Measurements from ENCODE around the gene SELENOO. TPM values are rescaled to one million over a fixed set of nuclear protein-coding genes. Genes with fewer than 3 reads are reported as not detected.
A peak's percentile ranks its signal among the peaks of the same experiment; 100 is the strongest.

Gene SELENOO
- total and polyA plus RNA-seq, 2 donors (not counting 1 experiment from before 2014, with no cell fraction given), result 62.1 to 74.6 TPM

DNA sequence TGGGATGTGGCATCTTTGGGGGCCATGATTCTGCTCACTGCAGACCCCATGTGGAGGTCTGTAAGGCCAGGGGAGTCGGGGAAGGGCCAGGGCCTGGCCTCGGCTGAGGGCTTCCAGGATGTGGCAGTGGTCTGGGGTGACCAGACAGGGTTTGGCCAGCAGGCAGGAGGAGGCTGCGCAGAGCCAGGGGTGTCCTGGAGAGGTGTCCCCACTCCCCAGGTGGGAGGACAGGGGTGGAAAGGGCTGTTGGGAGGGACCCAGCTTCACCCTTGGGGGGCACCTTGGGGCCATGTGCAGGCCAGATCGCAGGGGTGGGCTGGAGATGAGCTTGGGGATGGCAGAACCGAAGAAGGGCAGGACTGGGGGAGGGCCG lies 26.8 kb upstream of the SELENOO start:
- H3K27me3 ChIP-seq (replicated peaks in 1 of 4; ENCODE audit: control extremely low read depth in 1 of 4, control insufficient read depth in 3 of 4, insufficient read depth in 4 of 4, low read length in 3 of 4), result peaks cover 0 to 20% (median 11%) of the 10 kb centered on the region in 4 experiments
- peaks cover 33 to 36% of the 10 kb centered on the region in 2 donors for H3K4me1 ChIP-seq (ENCODE audit: control insufficient read depth in 2 of 2, insufficient read depth in 2 of 2, low read length in 2 of 2)
- H4K20me1 ChIP-seq (ENCODE audit: control insufficient read depth, insufficient read depth, low read length, poor library complexity, severe bottlenecking), result no peaks in the 10 kb centered on the region
- H3K9me3 ChIP-seq (ENCODE audit: control extremely low read depth in 1 of 3, control insufficient read depth in 2 of 3, insufficient read depth in 1 of 3, low read length in 2 of 3), result peaks cover 0 to 5% (median 0%) of the 10 kb centered on the region in 3 donors
- peak overlapping the region; percentile 71 for H3K4me2 ChIP-seq (replicated peaks; ENCODE audit: low read depth, low read length, poor library complexity, severe bottlenecking)
- no peak overlapping the region for H3K4me3 ChIP-seq (ENCODE audit: control extremely low read depth in 1 of 5, extremely low read depth in 1 of 5, insufficient read depth in 1 of 5, low read depth in 2 of 5, low read length in 4 of 5)
- H3K9me3 Mint-ChIP-seq (ENCODE audit: insufficient read depth), result no peaks in the 10 kb centered on the region
- no peak overlapping the region for H3K27ac ChIP-seq (ENCODE audit: low read length in 2 of 2)
- H2AFZ ChIP-seq (ENCODE audit: insufficient read depth, low read depth, low read length, poor library complexity, severe bottlenecking), result no peak overlapping the region
- no peaks in the 10 kb centered on the region for H3K79me2 ChIP-seq (ENCODE audit: control insufficient read depth, insufficient read depth, low read length)
- DNase-seq (no peak), ATAC-seq (ENCODE audit: low read depth) (no peak)
- H3K36me3 ChIP-seq (replicated peaks in 1 of 2; ENCODE audit: control extremely low read depth in 1 of 2, control insufficient read depth in 1 of 2, extremely low read depth in 1 of 2, insufficient read depth in 2 of 2, low read length in 1 of 2), result no peaks in the 10 kb centered on the region
- no peak for TF ChIP-seq EZH2 (IDR thresholded peaks at IDR 0.05; ENCODE audit: borderline replicate concordance, insufficient read depth, low read depth, low read length, poor library complexity, severe bottlenecking)
- TF ChIP-seq, protein P1, sequence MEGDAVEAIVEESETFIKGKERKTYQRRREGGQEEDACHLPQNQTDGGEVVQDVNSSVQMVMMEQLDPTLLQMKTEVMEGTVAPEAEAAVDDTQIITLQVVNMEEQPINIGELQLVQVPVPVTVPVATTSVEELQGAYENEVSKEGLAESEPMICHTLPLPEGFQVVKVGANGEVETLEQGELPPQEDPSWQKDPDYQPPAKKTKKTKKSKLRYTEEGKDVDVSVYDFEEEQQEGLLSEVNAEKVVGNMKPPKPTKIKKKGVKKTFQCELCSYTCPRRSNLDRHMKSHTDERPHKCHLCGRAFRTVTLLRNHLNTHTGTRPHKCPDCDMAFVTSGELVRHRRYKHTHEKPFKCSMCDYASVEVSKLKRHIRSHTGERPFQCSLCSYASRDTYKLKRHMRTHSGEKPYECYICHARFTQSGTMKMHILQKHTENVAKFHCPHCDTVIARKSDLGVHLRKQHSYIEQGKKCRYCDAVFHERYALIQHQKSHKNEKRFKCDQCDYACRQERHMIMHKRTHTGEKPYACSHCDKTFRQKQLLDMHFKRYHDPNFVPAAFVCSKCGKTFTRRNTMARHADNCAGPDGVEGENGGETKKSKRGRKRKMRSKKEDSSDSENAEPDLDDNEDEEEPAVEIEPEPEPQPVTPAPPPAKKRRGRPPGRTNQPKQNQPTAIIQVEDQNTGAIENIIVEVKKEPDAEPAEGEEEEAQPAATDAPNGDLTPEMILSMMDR (IDR thresholded peaks at IDR 0.05), result no peak
- ChIA-PET POLR2A (interaction anchor here (1.4 to 8.0 kb wide), 3 partner anchors 10 to 21 kb away, joined by 3 to 54 read pairs (median 3); no protein-coding TSS in a partner anchor), CTCF (interaction anchor here (4.1 kb wide), 1 partner anchor 17 kb away, joined by 13 read pairs; no protein-coding TSS in a partner anchor)
- peaks cover 32% of the 10 kb centered on the region for H3K4me1 Mint-ChIP-seq
- intact Hi-C loops (cut with micrococcal nuclease), result loop anchor here (1.0 to 2.0 kb wide), 3 partner anchors 10 to 37 kb away; no protein-coding TSS in a partner anchor
- WGBS (ENCODE audit: insufficient coverage), result 95% methylated on average over 6 of the region's 6 CpGs
- no peak overlapping the region for H3K27ac Mint-ChIP-seq
- H3K9ac ChIP-seq (ENCODE audit: low read length), result no peak overlapping the region
- no peak overlapping the region for H3K4me3 Mint-ChIP-seq
- peaks cover 18% of the 10 kb centered on the region for H3K27me3 Mint-ChIP-seq

DNA sequence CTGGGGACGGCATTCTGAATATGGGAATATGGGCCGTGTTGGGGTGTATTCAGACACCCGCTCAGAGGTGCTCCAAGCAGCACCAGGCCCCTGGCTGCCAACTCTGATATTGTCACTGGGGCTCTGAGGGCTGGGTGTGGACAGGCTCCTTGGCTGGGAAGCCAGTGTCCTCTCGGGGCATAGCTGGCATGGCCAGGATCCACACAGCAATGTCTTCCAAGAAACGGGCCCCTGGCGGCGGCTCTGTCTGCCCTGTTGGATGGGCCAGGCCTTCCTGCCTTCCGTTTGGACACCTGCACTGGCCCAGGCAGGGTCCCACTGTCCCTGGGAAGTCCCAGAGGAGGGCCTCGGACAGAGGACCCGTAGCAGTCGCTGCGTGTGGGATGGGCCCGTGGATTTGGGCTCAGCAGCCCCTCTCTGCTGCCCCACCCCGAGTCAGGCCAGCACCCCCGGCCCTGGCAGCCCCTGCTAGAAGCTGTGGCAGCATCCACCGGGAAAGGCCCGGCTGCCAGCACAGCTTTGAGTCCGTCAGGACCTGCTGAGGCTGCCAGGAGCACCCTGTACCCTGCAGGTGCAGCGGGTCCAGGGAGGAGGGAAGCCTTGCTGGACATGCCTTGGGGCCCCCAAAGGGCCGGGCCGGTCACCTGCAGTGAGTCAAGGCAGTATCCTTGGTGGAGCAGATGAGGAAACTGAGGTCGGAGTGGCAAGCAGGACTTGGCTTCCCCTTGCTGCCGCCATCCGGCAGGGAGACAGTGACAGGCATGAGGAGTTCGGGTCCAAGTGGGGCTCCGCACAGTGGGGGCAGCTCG lies 26.2 kb upstream of the SELENOO start:
- ChIA-PET POLR2A (interaction anchor here (1.5 to 8.0 kb wide), 3 partner anchors 10 to 16 kb away, joined by 3 to 54 read pairs (median 7); no protein-coding TSS in a partner anchor), CTCF (interaction anchor here (1.3 to 4.1 kb wide), 2 partner anchors 16 to 24 kb away, joined by 4 to 13 read pairs; no protein-coding TSS in a partner anchor)
- H3K4me3 Mint-ChIP-seq, result no peak overlapping the region
- Histone ChIP-seq H3K4me3 (ENCODE audit: control extremely low read depth in 1 of 5, extremely low read depth in 1 of 5, insufficient read depth in 1 of 5, low read depth in 2 of 5, low read length in 4 of 5) (no peak overlapping the region), H4K20me1 (ENCODE audit: control insufficient read depth, insufficient read depth, low read length, poor library complexity, severe bottlenecking) (no peaks in the 10 kb centered on the region), H3K4me1 (ENCODE audit: control insufficient read depth in 2 of 2, insufficient read depth in 2 of 2, low read length in 2 of 2) (peaks cover 29 to 32% of the 10 kb centered on the region in 2 donors), H3K4me2 (replicated peaks; ENCODE audit: low read depth, low read length, poor library complexity, severe bottlenecking) (no peak overlapping the region), H3K27me3 (replicated peaks in 1 of 4; ENCODE audit: control extremely low read depth in 1 of 4, control insufficient read depth in 3 of 4, insufficient read depth in 4 of 4, low read length in 3 of 4) (peaks cover 0 to 15% (median 8%) of the 10 kb centered on the region in 4 experiments), H3K27ac (ENCODE audit: low read length in 2 of 2) (no peak overlapping the region), H3K79me2 (ENCODE audit: control insufficient read depth, insufficient read depth, low read length) (no peaks in the 10 kb centered on the region), H3K9ac (ENCODE audit: low read length) (no peak overlapping the region), H3K36me3 (replicated peaks in 1 of 2; ENCODE audit: control extremely low read depth in 1 of 2, control insufficient read depth in 1 of 2, extremely low read depth in 1 of 2, insufficient read depth in 2 of 2, low read length in 1 of 2) (no peaks in the 10 kb centered on the region), H2AFZ (ENCODE audit: insufficient read depth, low read depth, low read length, poor library complexity, severe bottlenecking) (no peak overlapping the region), H3K9me3 (ENCODE audit: control extremely low read depth in 1 of 3, control insufficient read depth in 2 of 3, insufficient read depth in 1 of 3, low read length in 2 of 3) (peaks cover 0 to 5% (median 0%) of the 10 kb centered on the region in 3 donors)
- peaks cover 16% of the 10 kb centered on the region for H3K27me3 Mint-ChIP-seq
- TF ChIP-seq, protein P1 (IDR thresholded peaks at IDR 0.05), result no peak
- TF ChIP-seq EZH2 (IDR thresholded peaks at IDR 0.05; ENCODE audit: borderline replicate concordance, insufficient read depth, low read depth, low read length, poor library complexity, severe bottlenecking), result no peak
- ATAC-seq (ENCODE audit: low read depth) (no peak), DNase-seq (no peak)
- no peaks in the 10 kb centered on the region for H3K9me3 Mint-ChIP-seq (ENCODE audit: insufficient read depth)
- WGBS (ENCODE audit: insufficient coverage), result 93% methylated on average over 27 of the region's 27 CpGs
- no peak overlapping the region for H3K27ac Mint-ChIP-seq
- intact Hi-C loops (cut with micrococcal nuclease), result no loop called here
- peaks cover 30% of the 10 kb centered on the region for H3K4me1 Mint-ChIP-seq
